NB4 (cell line): ENCODE results near the gene EEF1E1.

Experiments
- CTCF ChIP-seq: IDR thresholded peaks from one replicate; pipeline ENCODE4 v1.5.1; 2012; ENCODE audit warnings: low read depth, low read length
- MAX ChIP-seq: IDR thresholded peaks from 2 replicates; pipeline ENCODE4 v1.6.1; 2011; ENCODE audit warnings: low read depth, low read length
- POLR2A ChIP-seq: IDR thresholded peaks from 2 replicates; pipeline ENCODE4 v1.6.1; 2011; ENCODE audit warnings: mild to moderate bottlenecking; ENCODE audit not compliant: insufficient read length; ENCODE audit errors: extremely low read depth

GRCh38 chr6:8114956-8115355 lies 12.6 kb upstream of the EEF1E1 start:
- TF ChIP-seq CTCF, result no peak
- no peak for TF ChIP-seq MAX
- no peak for TF ChIP-seq POLR2A
